Activated effector memory CD4-positive, alpha-beta T cell treated with anti-CD3 and anti-CD28 coated beads, Interleukin-2, amount 50 U/mL, for 16 hours (primary cell): ENCODE data around the gene STRIT1.
"Not testable (repeated sequence)": the region's sequence is repeated elsewhere in the genome, so short reads cannot be mapped to it uniquely, and the experiment has no call there.

Experiments used
- DNase-seq: peaks from one replicate; pipeline ENCODE4 v3.0.0-alpha.2; 2020

STRIT1 gene

DNA sequence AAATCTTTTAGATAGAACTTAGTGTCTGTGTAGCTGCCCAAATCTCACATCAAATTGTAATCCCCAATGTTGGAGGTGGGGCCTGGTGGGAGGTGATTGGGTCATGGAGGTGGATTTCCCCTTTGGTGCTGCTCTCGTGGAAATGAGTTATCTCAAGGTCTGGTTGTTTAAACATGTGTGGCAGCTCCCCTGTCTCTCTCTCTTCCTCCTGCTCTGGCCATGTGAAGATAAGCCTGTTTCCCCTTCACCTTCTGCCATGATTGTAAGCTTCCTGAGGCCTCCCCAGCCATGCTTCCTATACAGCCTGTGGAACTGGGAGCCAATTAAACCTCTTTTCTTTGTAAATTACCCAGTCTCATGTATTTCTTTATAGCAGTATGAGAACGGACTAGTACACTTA, 30.6 kb downstream of the STRIT1 start:
- not testable (repeated sequence) for DNase-seq

GRCh38 chr3:155262295-155262694, 31.2 kb downstream of the STRIT1 start:
- DNase-seq, result no peak

GRCh38 chr3:155254445-155254844, 39.0 kb downstream of the STRIT1 start:
- no peak for DNase-seq

DNA sequence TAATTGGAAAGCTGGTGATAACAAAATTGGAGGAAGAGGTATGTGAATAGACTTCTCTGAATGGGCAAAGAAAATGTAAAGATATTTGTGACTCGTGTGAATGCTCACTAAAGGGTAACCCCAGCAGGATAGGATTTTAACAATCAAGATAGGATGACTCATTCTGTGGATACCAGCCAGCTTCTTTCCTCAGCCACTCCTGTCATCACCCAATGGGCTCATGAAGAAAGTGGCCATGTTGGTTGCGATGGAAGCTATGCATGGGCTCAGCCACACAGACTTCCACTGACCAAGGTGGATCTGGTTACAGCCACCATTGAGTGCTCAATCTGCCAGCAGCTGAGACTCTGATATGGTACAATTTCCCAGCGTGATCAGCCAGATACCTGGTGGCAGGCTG, 40.9 kb downstream of the STRIT1 start:
- DNase-seq, result no peak

- DNase-seq, result no peak
Observed at GRCh38 chr3:155252021-155252420, 41.5 kb downstream of the STRIT1 start.

DNA sequence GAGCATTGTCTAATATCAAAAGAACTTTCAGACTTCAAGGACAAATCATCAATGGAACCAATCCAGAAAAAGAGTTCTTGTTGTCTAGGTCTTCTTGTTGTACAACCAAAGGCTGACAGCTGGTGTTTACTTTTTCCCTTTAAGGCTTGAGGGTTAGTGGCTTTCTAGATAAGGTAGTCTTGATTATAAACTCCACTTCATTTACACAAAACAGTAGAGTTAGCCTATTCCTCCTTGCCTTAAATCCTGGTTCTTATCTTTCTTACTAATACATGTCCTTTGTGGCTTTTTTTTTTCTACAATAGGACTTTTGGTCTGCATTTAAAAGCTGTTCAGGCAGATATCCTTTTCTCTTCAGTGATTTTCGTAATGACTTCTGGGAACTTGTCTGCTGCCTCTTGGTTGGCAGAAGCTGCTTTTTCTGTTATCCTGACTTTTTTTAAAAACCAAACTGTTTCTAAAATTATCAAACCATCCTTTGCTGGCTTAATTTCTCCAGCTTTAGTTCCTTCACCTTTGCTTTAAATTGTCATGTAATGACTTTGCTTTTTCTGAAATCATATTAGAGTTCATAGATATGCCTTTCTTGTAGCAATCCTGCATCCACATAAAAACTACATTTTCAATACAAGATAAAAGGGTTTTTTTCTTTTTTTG, 44.8 kb downstream of the STRIT1 start:
- DNase-seq, result no peak

GRCh38 chr3:155244699-155245098, 48.8 kb downstream of the STRIT1 start:
- no peak for DNase-seq

GRCh38 chr3:155244216-155244615, 49.3 kb downstream of the STRIT1 start:
- DNase-seq, result no peak

GRCh38 chr3:155243512-155243921, 50.0 kb downstream of the STRIT1 start:
- no peak for DNase-seq

DNA sequence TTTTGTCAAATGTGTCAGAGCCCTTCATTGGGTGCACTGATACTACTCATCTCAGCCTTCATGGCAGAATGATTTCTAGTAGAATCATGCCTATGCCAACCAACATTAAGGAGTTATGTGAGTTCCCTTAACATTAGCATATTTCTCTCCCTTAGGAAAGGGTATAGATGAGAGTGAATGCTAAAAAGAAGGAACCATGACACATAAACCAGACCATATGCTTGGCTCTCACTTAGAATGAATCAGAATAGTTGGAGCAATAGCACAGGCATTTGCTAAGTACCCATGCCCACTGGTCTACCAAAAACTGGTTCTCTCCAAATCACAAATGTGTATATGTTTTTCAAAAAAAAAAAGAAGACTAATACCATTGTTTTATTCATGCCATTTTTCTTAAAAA, 51.1 kb downstream of the STRIT1 start:
- no peak for DNase-seq

GRCh38 chr3:155241579-155241978, 51.9 kb downstream of the STRIT1 start:
- DNase-seq, result no peak
